Measurements from ENCODE around the gene NLRP11.

Gene NLRP11

DNA sequence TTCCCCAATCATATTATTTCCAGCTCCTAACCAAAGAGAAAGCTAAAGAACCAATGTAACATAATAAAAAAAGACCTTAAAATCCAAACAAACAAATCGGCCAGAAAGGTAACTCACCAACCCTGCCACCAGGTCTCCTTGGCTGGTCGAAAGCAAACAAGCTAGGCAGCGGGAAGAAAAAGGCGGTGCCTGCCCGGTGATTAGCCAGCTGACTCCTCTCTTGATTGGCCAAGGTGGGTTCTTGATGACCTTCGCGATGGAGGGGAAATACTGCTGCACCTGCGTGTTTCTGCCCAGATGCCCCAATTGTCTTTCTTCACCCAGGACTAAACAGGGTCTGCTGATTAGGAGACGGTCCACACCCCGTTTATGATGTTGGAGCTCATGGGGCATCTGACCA is at the start of gene NLRP11:
NLRP11 (minus strand) TSS at position 154 of the 400 bp plus-strand sequence. CDS start 13,825 bp downstream, outside the sequence.
- DNase-seq (ENCODE audit: low spot score) = no peak
- in situ Hi-C loops (cut with MboI; ENCODE audit: low pct_unique_long_range_greater_than_20kb, low sequenced_read_pairs, unreplicated experiment) = no loop called here
- TF ChIP-seq, protein P1, sequence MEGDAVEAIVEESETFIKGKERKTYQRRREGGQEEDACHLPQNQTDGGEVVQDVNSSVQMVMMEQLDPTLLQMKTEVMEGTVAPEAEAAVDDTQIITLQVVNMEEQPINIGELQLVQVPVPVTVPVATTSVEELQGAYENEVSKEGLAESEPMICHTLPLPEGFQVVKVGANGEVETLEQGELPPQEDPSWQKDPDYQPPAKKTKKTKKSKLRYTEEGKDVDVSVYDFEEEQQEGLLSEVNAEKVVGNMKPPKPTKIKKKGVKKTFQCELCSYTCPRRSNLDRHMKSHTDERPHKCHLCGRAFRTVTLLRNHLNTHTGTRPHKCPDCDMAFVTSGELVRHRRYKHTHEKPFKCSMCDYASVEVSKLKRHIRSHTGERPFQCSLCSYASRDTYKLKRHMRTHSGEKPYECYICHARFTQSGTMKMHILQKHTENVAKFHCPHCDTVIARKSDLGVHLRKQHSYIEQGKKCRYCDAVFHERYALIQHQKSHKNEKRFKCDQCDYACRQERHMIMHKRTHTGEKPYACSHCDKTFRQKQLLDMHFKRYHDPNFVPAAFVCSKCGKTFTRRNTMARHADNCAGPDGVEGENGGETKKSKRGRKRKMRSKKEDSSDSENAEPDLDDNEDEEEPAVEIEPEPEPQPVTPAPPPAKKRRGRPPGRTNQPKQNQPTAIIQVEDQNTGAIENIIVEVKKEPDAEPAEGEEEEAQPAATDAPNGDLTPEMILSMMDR (IDR thresholded peaks at IDR 0.05; ENCODE audit: extremely low read depth, insufficient read depth, missing control alignments) = no peak

DNA sequence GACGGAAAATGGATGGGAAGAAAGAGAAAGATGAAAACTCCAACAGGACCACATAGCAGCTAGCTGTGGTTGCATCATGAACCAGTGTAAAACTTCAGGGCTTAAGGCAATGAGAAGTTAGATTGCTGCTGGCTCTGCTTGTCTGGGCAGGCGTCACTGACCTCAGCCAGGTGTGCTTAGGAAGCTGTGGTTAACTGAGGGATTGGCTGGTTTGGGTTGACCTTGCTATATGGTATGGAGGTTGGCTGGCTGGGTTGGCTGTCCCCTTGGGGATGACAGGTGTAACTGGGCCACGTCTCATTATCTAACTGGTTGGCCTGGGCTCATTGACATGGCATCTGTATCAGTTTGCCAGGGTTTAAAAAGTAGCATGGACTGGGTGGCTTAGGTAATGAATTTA is 45.4 kb upstream of the NLRP11 start:
- DNase-seq (ENCODE audit: low spot score) = no peak
- TF ChIP-seq, protein P1 (IDR thresholded peaks at IDR 0.05; ENCODE audit: extremely low read depth, insufficient read depth, missing control alignments) = no peak
- in situ Hi-C loops (cut with MboI; ENCODE audit: low pct_unique_long_range_greater_than_20kb, low sequenced_read_pairs, unreplicated experiment) = no loop called here

- TF ChIP-seq, protein P1 (IDR thresholded peaks at IDR 0.05; ENCODE audit: extremely low read depth, insufficient read depth, missing control alignments) = no peak
- in situ Hi-C loops (cut with MboI; ENCODE audit: low pct_unique_long_range_greater_than_20kb, low sequenced_read_pairs, unreplicated experiment) = no loop called here
- DNase-seq (ENCODE audit: low spot score) = no peak
Observed at GRCh38 chr19:55870736-55871135, 38.9 kb upstream of the NLRP11 start.

DNA sequence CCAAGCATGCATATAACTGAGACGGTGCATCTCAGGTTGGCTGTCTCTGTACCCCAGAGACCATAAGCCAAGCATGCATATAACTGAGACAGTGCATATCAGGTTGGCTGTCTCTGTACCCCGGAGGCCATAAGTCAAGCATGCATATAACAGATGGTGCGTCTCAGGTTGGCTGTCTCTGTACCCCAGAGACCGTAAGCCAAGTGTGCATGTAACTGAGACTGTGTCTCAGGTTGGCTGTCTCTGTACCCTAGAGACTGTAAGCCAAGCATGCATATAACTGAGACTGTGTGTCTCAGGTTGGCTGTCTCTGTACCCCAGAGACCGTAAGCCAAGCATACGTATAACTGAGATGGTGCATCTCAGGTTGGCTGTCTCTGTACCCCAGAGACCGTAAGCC is 35.3 kb upstream of the NLRP11 start:
- TF ChIP-seq, protein P1 (IDR thresholded peaks at IDR 0.05; ENCODE audit: extremely low read depth, insufficient read depth, missing control alignments) = no peak
- in situ Hi-C loops (cut with MboI; ENCODE audit: low pct_unique_long_range_greater_than_20kb, low sequenced_read_pairs, unreplicated experiment) = no loop called here
- no peak for DNase-seq (ENCODE audit: low spot score)

- TF ChIP-seq, protein P1 (IDR thresholded peaks at IDR 0.05; ENCODE audit: extremely low read depth, insufficient read depth, missing control alignments) = no peak
- in situ Hi-C loops (cut with MboI; ENCODE audit: low pct_unique_long_range_greater_than_20kb, low sequenced_read_pairs, unreplicated experiment) = no loop called here
- DNase-seq (ENCODE audit: low spot score) = no peak
Observed at GRCh38 chr19:55866521-55866920, 34.7 kb upstream of the NLRP11 start.

DNA sequence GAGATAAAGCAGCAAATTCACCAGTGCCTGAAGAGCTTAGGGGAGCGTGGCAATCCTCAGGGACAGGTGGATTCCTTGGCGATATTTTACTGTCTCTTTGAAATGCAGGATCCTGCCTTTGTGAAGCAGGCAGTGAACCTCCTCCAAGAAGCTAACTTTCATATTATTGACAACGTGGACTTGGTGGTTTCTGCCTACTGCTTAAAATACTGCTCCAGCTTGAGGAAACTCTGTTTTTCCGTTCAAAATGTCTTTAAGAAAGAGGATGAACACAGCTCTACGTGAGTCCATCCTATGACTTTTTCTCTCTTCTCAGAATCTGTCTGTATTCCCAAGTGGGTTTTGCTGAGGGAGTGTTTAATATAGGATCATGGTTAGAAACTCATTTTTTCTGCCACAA is 27.2 kb upstream of the NLRP11 start:
- TF ChIP-seq, protein P1 (IDR thresholded peaks at IDR 0.05; ENCODE audit: extremely low read depth, insufficient read depth, missing control alignments) = no peak
- no peak for DNase-seq (ENCODE audit: low spot score)
- in situ Hi-C loops (cut with MboI; ENCODE audit: low pct_unique_long_range_greater_than_20kb, low sequenced_read_pairs, unreplicated experiment) = no loop called here

DNA sequence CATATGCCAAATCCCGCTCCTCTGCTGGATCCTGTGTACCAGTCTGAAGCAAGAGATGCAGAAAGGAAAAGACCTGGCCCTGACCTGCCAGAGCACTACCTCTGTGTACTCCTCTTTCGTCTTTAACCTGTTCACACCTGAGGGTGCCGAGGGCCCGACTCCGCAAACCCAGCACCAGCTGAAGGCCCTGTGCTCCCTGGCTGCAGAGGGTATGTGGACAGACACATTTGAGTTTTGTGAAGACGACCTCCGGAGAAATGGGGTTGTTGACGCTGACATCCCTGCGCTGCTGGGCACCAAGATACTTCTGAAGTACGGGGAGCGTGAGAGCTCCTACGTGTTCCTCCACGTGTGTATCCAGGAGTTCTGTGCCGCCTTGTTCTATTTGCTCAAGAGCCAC is 26.6 kb upstream of the NLRP11 start:
- TF ChIP-seq, protein P1 (IDR thresholded peaks at IDR 0.05; ENCODE audit: extremely low read depth, insufficient read depth, missing control alignments) = no peak
- no peak for DNase-seq (ENCODE audit: low spot score)
- in situ Hi-C loops (cut with MboI; ENCODE audit: low pct_unique_long_range_greater_than_20kb, low sequenced_read_pairs, unreplicated experiment) = no loop called here

Data from GM13977 (cell line).